ENCODE data around the gene UFSP2.

DNA sequence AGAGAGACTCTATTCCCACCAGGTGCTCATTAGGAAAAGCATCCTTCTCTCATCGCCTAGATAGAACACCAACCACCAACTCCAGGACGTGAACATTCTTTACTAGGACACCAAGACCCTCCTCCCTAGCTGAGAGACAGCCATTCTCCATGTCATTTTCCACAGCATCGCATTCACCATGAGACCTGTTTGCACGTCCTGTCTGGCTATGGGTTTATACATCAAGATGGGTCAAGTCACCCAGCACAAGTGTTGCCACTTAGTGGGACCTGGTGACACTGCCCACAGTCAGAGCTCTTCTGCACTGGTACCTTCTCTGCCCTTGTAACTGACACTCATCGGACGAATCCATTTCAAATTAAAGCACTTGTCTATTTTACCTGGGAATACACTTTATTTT, 47.5 kb downstream of the UFSP2 start:
- TF ChIP-seq, protein P1, sequence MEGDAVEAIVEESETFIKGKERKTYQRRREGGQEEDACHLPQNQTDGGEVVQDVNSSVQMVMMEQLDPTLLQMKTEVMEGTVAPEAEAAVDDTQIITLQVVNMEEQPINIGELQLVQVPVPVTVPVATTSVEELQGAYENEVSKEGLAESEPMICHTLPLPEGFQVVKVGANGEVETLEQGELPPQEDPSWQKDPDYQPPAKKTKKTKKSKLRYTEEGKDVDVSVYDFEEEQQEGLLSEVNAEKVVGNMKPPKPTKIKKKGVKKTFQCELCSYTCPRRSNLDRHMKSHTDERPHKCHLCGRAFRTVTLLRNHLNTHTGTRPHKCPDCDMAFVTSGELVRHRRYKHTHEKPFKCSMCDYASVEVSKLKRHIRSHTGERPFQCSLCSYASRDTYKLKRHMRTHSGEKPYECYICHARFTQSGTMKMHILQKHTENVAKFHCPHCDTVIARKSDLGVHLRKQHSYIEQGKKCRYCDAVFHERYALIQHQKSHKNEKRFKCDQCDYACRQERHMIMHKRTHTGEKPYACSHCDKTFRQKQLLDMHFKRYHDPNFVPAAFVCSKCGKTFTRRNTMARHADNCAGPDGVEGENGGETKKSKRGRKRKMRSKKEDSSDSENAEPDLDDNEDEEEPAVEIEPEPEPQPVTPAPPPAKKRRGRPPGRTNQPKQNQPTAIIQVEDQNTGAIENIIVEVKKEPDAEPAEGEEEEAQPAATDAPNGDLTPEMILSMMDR (IDR thresholded peaks at IDR 0.05) = no peak
- TF ChIP-seq POLR2AphosphoS5 (IDR thresholded peaks at IDR 0.05) = no peak

Data from gastroesophageal sphincter (tissue), 3 donors.